BJ (cell line): ENCODE measurements around the gene FAT2. TPM values are rescaled to one million over a fixed set of nuclear protein-coding genes. Genes with fewer than 3 reads are reported as not detected.

Experiments
- CTCF ChIA-PET: fragments of 350-600 bp; formaldehyde crosslinking; extraction: SDS; loops from one replicate; lab custom pipeline; 2021; ENCODE audit warnings: antibody characterized with exemption, inconsistent platforms; lab: Yijun Ruan, JAX
- POLR2A ChIA-PET: fragments of 300-600 bp; sonication (Branson Sonifier 250); formaldehyde crosslinking; extraction: SDS; loops from one replicate; lab custom pipeline; 2021; ENCODE audit warnings: antibody characterized with exemption; lab: Charles Lee
- DNase-seq: peaks from one replicate; pipeline ENCODE4 v3.0.0-alpha.2; 2011; ENCODE audit warnings: low read depth
- H3K27me3 ChIP-seq: 2 replicates; pipeline ENCODE4 v1.6.0; 2011; ENCODE audit warnings: low read length; ENCODE audit not compliant: control insufficient read depth, insufficient read depth
- H3K36me3 ChIP-seq: 2 replicates; pipeline ENCODE4 v1.5.1; 2011; ENCODE audit warnings: low read length; ENCODE audit not compliant: control insufficient read depth, insufficient read depth
- H3K4me3 ChIP-seq: 2 replicates; pipeline ENCODE4 v1.5.1; 2011; ENCODE audit warnings: low read depth, mild to moderate bottlenecking, control low read depth, low read length
- CTCF ChIP-seq: IDR thresholded peaks from 2 replicates; pipeline ENCODE4 v1.5.1; 2011; ENCODE audit warnings: low read depth, mild to moderate bottlenecking, control low read depth, inconsistent platforms, low read length, moderate library complexity; ENCODE audit not compliant: insufficient read depth
- polyA plus RNA-seq: library from polyadenylated mRNA; depleted of rRNA; stranded (reverse); fragments of >200 nt; gene quantifications from 2 replicates; pipeline ENCODE4 v1.2.3, GENCODE V29; 2011

Gene FAT2
- polyA plus RNA-seq, 1 experiment: not detected

- TF ChIP-seq CTCF: no peak
- H3K4me3 ChIP-seq: no peak overlapping the region
- no peak for DNase-seq
- CTCF ChIA-PET: no interaction called here
- peaks cover 3% of the 10 kb centered on the region; the same call in 1 of the 2 replicates for H3K27me3 ChIP-seq
- POLR2A ChIA-PET: no interaction called here
- H3K36me3 ChIP-seq: no peaks in the 10 kb centered on the region
These were observed 23.4 kb upstream of the FAT2 start for GRCh38 chr5:151614565-151614964.

GRCh38 chr5:151612689-151613427 is 21.7 kb upstream of the FAT2 start:
- Histone ChIP-seq H3K4me3 (no peak overlapping the region), H3K27me3 (peaks cover 3% of the 10 kb centered on the region; the same call in 1 of the 2 replicates), H3K36me3 (no peaks in the 10 kb centered on the region)
- no peak for DNase-seq
- ChIA-PET POLR2A (no interaction called here), CTCF (no interaction called here)
- TF ChIP-seq CTCF: no peak

GRCh38 chr5:151611127-151611775 is 20.1 kb upstream of the FAT2 start:
- H3K36me3 ChIP-seq: no peaks in the 10 kb centered on the region
- no peak for TF ChIP-seq CTCF
- peaks cover 5% of the 10 kb centered on the region for H3K27me3 ChIP-seq
- DNase-seq: no peak
- H3K4me3 ChIP-seq: no peak overlapping the region
- CTCF ChIA-PET: interaction anchor here (1.1 to 1.3 kb wide), 2 partner anchors 11 to 41 kb away, joined by 3 read pairs; no protein-coding TSS in a partner anchor
- POLR2A ChIA-PET: no interaction called here

GRCh38 chr5:151608522-151608921 is 17.4 kb upstream of the FAT2 start:
- CTCF ChIA-PET: no interaction called here
- POLR2A ChIA-PET: no interaction called here

More at GRCh38 chr5:151608522-151608921, 17.4 kb upstream of the FAT2 start:
- H3K4me3 ChIP-seq: no peak overlapping the region
- no peaks in the 10 kb centered on the region for H3K36me3 ChIP-seq
- TF ChIP-seq CTCF: no peak
- H3K27me3 ChIP-seq: peaks cover 8% of the 10 kb centered on the region
- DNase-seq: no peak
